LNCAP (cell line): ENCODE data around the gene PCNA.

Experiments
- CTCF ChIP-seq: fragments of 450-650 bp; IDR thresholded peaks from 2 replicates; pipeline ENCODE4 v1.5.1; 2017; ENCODE audit warnings: mild to moderate bottlenecking

The PCNA gene

GRCh38 chr20:5119435-5120184 lies at the start of gene PCNA:
TSS of gene PCNA (minus strand) at chr20:5119958. CDS start at chr20:5119798, 160 bp downstream.
- no peak for TF ChIP-seq CTCF

GRCh38 chr20:5168651-5169396 lies 49.1 kb upstream of the PCNA start:
- no peak for TF ChIP-seq CTCF

GRCh38 chr20:5164645-5165625 lies 45.2 kb upstream of the PCNA start:
- no peak for TF ChIP-seq CTCF

GRCh38 chr20:5161536-5162164 lies 41.9 kb upstream of the PCNA start:
- no peak for TF ChIP-seq CTCF

- TF ChIP-seq CTCF: no peak
Measured at GRCh38 chr20:5160882-5161281, 41.1 kb upstream of the PCNA start.

- TF ChIP-seq CTCF: no peak
Measured at GRCh38 chr20:5159928-5160327, 40.2 kb upstream of the PCNA start.
